ENCODE results near the gene ZNF512B.

The ZNF512B gene

DNA sequence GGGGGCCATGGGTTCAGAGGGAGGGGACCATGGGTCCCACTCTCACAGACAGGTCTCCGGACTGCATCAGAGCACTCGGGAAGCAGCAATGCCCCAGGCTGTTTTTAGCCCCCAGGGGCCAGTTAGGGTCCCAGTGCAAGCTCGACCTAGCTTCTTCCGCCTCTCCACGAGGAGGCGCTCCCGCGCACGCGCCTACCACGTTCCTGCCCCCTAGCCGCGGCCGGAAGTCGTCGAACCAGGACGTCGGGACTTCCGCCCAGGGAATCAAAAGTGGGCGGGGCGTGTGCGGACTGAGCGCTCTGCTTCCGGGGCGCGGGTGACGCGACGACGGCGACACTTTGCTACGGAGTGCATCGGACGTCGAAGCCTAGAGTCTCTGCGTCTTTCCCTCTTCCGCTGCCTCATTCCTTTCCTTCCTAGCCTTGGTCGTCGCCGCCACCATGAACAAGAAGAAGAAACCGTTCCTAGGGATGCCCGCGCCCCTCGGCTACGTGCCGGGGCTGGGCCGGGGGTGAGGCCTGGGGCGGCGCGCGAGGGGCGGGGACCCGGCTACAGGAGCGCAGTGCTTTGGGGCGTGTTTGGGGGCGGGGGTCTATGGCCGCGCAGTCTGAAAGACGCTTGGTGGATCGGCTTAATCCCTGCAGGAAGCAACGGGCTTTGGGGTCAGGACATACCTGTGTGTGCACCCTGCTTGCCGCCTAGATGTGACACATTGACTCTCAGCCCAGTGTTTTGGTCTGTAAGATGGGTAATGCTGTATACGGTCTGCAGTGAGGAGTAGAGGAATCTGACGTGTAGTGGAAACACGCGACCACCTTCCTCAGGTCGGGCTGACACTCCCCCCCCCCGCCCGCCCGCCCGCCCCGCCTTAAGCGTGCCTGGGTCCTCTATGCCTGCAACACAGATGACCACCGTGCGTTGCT, 11.3 kb upstream of the ZNF512B start, which contains the start of gene PRPF6:
PRPF6 (plus strand) TSS at position 327 of the 923 bp plus-strand sequence; CDS start at position 441, 114 bp downstream.
- TF ChIP-seq CEBPB (IDR thresholded peaks at IDR 0.05): no peak
- peak; percentile 75 for TF ChIP-seq TCF12 (IDR thresholded peaks at IDR 0.05; ENCODE audit: low read depth)
- TF ChIP-seq, protein P1, sequence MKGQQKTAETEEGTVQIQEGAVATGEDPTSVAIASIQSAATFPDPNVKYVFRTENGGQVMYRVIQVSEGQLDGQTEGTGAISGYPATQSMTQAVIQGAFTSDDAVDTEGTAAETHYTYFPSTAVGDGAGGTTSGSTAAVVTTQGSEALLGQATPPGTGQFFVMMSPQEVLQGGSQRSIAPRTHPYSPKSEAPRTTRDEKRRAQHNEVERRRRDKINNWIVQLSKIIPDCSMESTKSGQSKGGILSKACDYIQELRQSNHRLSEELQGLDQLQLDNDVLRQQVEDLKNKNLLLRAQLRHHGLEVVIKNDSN (IDR thresholded peaks at IDR 0.05): 0 out of 2 replicates have a peak, but pooled peaks have one; percentile 21
- TF ChIP-seq TAF1 (IDR thresholded peaks at IDR 0.05; ENCODE audit: low read depth): peak; percentile 66
- TF ChIP-seq, protein P2, sequence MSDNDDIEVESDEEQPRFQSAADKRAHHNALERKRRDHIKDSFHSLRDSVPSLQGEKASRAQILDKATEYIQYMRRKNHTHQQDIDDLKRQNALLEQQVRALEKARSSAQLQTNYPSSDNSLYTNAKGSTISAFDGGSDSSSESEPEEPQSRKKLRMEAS (IDR thresholded peaks at IDR 0.05): peak; percentile 95
- no peak for TF ChIP-seq EGR1 (IDR thresholded peaks at IDR 0.05)
- TF ChIP-seq, protein P3, sequence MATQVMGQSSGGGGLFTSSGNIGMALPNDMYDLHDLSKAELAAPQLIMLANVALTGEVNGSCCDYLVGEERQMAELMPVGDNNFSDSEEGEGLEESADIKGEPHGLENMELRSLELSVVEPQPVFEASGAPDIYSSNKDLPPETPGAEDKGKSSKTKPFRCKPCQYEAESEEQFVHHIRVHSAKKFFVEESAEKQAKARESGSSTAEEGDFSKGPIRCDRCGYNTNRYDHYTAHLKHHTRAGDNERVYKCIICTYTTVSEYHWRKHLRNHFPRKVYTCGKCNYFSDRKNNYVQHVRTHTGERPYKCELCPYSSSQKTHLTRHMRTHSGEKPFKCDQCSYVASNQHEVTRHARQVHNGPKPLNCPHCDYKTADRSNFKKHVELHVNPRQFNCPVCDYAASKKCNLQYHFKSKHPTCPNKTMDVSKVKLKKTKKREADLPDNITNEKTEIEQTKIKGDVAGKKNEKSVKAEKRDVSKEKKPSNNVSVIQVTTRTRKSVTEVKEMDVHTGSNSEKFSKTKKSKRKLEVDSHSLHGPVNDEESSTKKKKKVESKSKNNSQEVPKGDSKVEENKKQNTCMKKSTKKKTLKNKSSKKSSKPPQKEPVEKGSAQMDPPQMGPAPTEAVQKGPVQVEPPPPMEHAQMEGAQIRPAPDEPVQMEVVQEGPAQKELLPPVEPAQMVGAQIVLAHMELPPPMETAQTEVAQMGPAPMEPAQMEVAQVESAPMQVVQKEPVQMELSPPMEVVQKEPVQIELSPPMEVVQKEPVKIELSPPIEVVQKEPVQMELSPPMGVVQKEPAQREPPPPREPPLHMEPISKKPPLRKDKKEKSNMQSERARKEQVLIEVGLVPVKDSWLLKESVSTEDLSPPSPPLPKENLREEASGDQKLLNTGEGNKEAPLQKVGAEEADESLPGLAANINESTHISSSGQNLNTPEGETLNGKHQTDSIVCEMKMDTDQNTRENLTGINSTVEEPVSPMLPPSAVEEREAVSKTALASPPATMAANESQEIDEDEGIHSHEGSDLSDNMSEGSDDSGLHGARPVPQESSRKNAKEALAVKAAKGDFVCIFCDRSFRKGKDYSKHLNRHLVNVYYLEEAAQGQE (IDR thresholded peaks at IDR 0.05; ENCODE audit: low read depth): no peak
- peak; percentile 50; the same call in 1 of the 2 replicates for TF ChIP-seq YY1 (IDR thresholded peaks at IDR 0.05; ENCODE audit: low read depth)
- TF ChIP-seq RAD21 (IDR thresholded peaks at IDR 0.05; ENCODE audit: low read depth): peak; percentile 32; the same call in 1 of the 2 replicates
- TF ChIP-seq CREB1 (IDR thresholded peaks at IDR 0.05; ENCODE audit: low read depth): peak; percentile 94
- peak; percentile 12; the same call in 1 of the 2 replicates for TF ChIP-seq EP300 (IDR thresholded peaks at IDR 0.05; ENCODE audit: borderline replicate concordance)
- TF ChIP-seq ZBTB7A (IDR thresholded peaks at IDR 0.05; ENCODE audit: low read depth): peak; percentile 65; the same call in 1 of the 2 replicates

DNA sequence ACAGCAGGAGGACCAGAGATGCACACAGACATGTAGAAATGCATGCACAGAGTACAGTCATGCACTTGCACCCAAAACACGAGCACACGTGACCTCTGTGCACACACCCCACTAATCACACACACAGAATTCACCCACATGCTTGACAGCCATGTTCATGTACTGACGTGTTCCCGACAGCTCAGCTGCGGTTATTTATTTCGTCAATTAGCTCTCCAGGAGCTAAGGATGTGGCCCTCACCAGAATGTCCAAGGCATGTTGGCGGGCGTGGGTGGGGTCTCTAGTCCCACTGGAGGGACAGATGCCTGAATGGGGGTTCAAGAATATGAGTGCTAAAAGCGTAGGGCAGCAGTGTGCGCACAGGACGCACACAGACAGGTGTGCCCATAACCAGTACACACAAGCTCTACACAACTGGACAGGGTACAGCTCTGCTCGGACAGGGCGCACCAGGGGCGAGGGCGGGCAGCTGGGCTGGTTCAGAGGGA, 10.6 kb upstream of the ZNF512B start:
- TF ChIP-seq CREB1 (IDR thresholded peaks at IDR 0.05; ENCODE audit: low read depth) (no peak), EGR1 (IDR thresholded peaks at IDR 0.05) (no peak), TCF12 (IDR thresholded peaks at IDR 0.05; ENCODE audit: low read depth) (no peak), FOXM1 (IDR thresholded peaks at IDR 0.05; ENCODE audit: borderline replicate concordance, low read depth) (no peak), YY1 (IDR thresholded peaks at IDR 0.05; ENCODE audit: low read depth) (no peak), RAD21 (IDR thresholded peaks at IDR 0.05; ENCODE audit: low read depth) (no peak), CEBPB (IDR thresholded peaks at IDR 0.05) (no peak), TAF1 (IDR thresholded peaks at IDR 0.05; ENCODE audit: low read depth) (no peak), ZBTB7A (IDR thresholded peaks at IDR 0.05; ENCODE audit: low read depth) (no peak), EP300 (IDR thresholded peaks at IDR 0.05; ENCODE audit: borderline replicate concordance) (no peak)
- TF ChIP-seq, protein P1 (IDR thresholded peaks at IDR 0.05): no peak
- TF ChIP-seq, protein P3 (IDR thresholded peaks at IDR 0.05; ENCODE audit: low read depth): no peak
- TF ChIP-seq, protein P2 (IDR thresholded peaks at IDR 0.05): no peak

DNA sequence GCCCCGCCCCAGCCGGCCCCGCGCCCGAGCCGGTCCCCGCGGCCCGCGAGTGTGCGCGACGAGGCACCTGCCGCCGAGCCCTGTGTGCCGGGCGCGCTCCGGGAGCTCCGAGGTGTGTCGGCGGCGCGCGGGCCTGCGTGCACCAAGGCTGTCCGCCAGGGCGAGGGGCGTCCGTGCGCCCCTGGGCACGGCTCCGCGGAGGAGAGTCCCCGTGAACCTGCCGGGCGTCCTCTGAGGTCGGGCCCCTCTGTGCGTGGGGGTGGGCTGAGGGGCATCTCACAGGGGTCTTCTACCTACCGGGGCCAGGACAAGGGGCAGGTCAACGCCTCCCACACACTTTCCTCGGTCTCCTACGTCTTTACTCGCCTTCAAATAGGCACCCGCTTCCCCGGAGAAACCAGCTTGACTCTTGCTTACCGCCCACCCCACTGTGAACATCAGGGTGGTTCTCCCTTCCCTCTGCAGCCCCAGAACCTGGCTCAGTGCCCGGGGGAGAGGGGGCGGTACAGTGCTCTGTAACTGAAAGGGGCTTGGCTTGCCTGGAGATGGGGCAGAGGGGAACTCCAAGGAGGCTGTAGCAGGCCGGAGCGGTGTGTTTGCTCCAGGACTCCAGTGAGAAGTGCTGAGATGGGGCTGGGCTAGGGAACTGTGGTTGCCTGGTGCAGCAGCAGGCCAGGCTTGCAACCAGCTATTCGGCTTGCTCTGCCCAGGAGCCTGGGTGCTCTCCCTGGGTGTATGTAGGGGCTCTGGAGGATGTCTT, 10.0 kb upstream of the ZNF512B start, which contains the start of gene SAMD10:
SAMD10 (minus strand) TSS at position 86 of the 760 bp plus-strand sequence. CDS start 175 bp downstream, outside the sequence.
- TF ChIP-seq NFIC (IDR thresholded peaks at IDR 0.05): peak; percentile 69
- no peak for TF ChIP-seq RAD21 (IDR thresholded peaks at IDR 0.05; ENCODE audit: low read depth)
- no peak for TF ChIP-seq EP300 (IDR thresholded peaks at IDR 0.05; ENCODE audit: borderline replicate concordance)
- no peak for TF ChIP-seq TEAD4 (IDR thresholded peaks at IDR 0.05)
- TF ChIP-seq, protein P3 (IDR thresholded peaks at IDR 0.05; ENCODE audit: low read depth): no peak
- no peak for TF ChIP-seq FOXM1 (IDR thresholded peaks at IDR 0.05; ENCODE audit: borderline replicate concordance, low read depth)
- TF ChIP-seq TCF12 (IDR thresholded peaks at IDR 0.05; ENCODE audit: low read depth): no peak
- peak; percentile 8; the same call in 1 of the 2 replicates for TF ChIP-seq ZBTB7A (IDR thresholded peaks at IDR 0.05; ENCODE audit: low read depth)
- TF ChIP-seq, protein P2 (IDR thresholded peaks at IDR 0.05): 0 out of 2 replicates have a peak, but pooled peaks have one; percentile 24
